OCI-LY7 (cell line): ENCODE data around the gene GEMIN5. TPM values are rescaled to one million over a fixed set of nuclear protein-coding genes. Genes with fewer than 3 reads are reported as not detected.

Source experiments
- BruUV-seq: library from RNA; stranded (reverse); fragments of 400-500 nt; replicated peaks from 2 replicates; lab custom pipeline; 2021; lab: Mats Ljungman, UMichigan
- CTCF ChIA-PET: fragments of 300-600 bp; sonication (Branson Sonifier 250); formaldehyde crosslinking; loops from one replicate; lab custom pipeline; 2022; ENCODE audit warnings: antibody characterized with exemption; ENCODE audit not compliant: unreplicated experiment; lab: Charles Lee
- POLR2A ChIA-PET: fragments of 300-600 bp; sonication (Branson Sonifier 250); formaldehyde crosslinking; loops from one replicate; lab custom pipeline; 2022; ENCODE audit warnings: antibody characterized with exemption; lab: Charles Lee
- DNase-seq: peaks from one replicate; pipeline ENCODE4 v3.0.0-alpha.2; 2015; ENCODE audit warnings: low spot score
- H2AFZ ChIP-seq: fragments of 200-600 bp; sonication (generic), shearing (Covaris generic); 2 replicates; pipeline ENCODE4 v1.6.1; 2014; ENCODE audit warnings: mild to moderate bottlenecking, antibody characterized with exemption, low read length, moderate library complexity
- H3K27ac ChIP-seq: fragments of 200-600 bp; sonication (generic); 2 replicates; pipeline ENCODE4 v1.5.1; 2014; ENCODE audit warnings: mixed run types, low read depth, mild to moderate bottlenecking, moderate library complexity, low read length, inconsistent platforms; ENCODE audit not compliant: poor library complexity, severe bottlenecking
- H3K36me3 ChIP-seq: fragments of 200-600 bp; sonication (generic); 2 replicates; pipeline ENCODE4 v1.6.1; 2014; ENCODE audit warnings: mild to moderate bottlenecking, antibody characterized with exemption, low read length, moderate library complexity, mixed read lengths; ENCODE audit not compliant: insufficient read depth
- H3K4me1 ChIP-seq: fragments of 200-600 bp; sonication (generic); 2 replicates; pipeline ENCODE4 v1.5.1; 2014; ENCODE audit warnings: mild to moderate bottlenecking, low read length; ENCODE audit not compliant: insufficient read depth, poor library complexity, severe bottlenecking
- H3K4me2 ChIP-seq: fragments of 200-600 bp; sonication (generic); 2 replicates; pipeline ENCODE4 v1.6.1; 2014; ENCODE audit warnings: mild to moderate bottlenecking, low read length
- H3K4me3 ChIP-seq: fragments of 200-600 bp; sonication (generic); 2 replicates; pipeline ENCODE4 v1.5.1; 2014; ENCODE audit warnings: mild to moderate bottlenecking, low read depth, low read length; ENCODE audit not compliant: poor library complexity, severe bottlenecking
- H3K79me2 ChIP-seq: fragments of 200-600 bp; sonication (generic); 2 replicates; pipeline ENCODE4 v1.6.1; 2016; ENCODE audit warnings: low read depth, mild to moderate bottlenecking, low read length, moderate library complexity, mixed read lengths; ENCODE audit not compliant: insufficient read depth
- H3K9me2 ChIP-seq: fragments of 200-600 bp; sonication (generic); 2 replicates; pipeline ENCODE4 v1.6.1; 2016; ENCODE audit warnings: mild to moderate bottlenecking, low read length, mixed read lengths; ENCODE audit not compliant: insufficient read depth
- H3K9me3 ChIP-seq: fragments of 200-600 bp; sonication (generic); 2 replicates; pipeline ENCODE4 v1.6.1; 2014; ENCODE audit warnings: mild to moderate bottlenecking, mixed run types, low read length, mixed read lengths
- H4K20me1 ChIP-seq: fragments of 200-600 bp; sonication (generic); 2 replicates; pipeline ENCODE4 v1.6.1; 2014; ENCODE audit warnings: mild to moderate bottlenecking, antibody characterized with exemption, low read length, moderate library complexity, mixed read lengths; ENCODE audit not compliant: insufficient read depth
- CTCF ChIP-seq: fragments of 200-600 bp; sonication (generic); conservative IDR thresholded peaks from 2 replicates; pipeline ENCODE4 v1.5.1; 2014; ENCODE audit warnings: mild to moderate bottlenecking, antibody characterized with exemption, low read length, moderate library complexity, mixed read lengths
- EZH2phosphoT487 ChIP-seq: fragments of 200-600 bp; sonication (generic); IDR thresholded peaks from 2 replicates; pipeline ENCODE4 v1.6.1; 2018; ENCODE audit warnings: low read depth, borderline replicate concordance, mild to moderate bottlenecking, mixed run types, antibody characterized with exemption, low read length, moderate library complexity, mixed read lengths
- intact Hi-C: fragments of 100-400 bp; cut with micrococcal nuclease; formaldehyde crosslinking; loops from one replicate; pipeline ENCODE4 v1.10.0; 2022; ENCODE audit not compliant: unreplicated experiment
- total RNA-seq, 2 experiments: library from RNA; depleted of rRNA in 1 of 2; stranded (reverse); fragments of >200 nt in 1 of 2; shearing (Covaris generic) in 1 of 2; gene quantifications; 2 replicates each; pipeline ENCODE4 v1.2.3, GENCODE V29; 2014 to 2022

The GEMIN5 gene
- total RNA-seq, 2 experiments from 2014 or later = 17.9 to 25.6 TPM

- CTCF ChIA-PET = interaction anchor here (0.6 kb wide), 1 partner anchor 16 kb away, joined by 3 read pairs; no protein-coding TSS in a partner anchor
- Histone ChIP-seq H3K27ac (no peak overlapping the region), H2AFZ (no peak overlapping the region), H4K20me1 (no peaks in the 10 kb centered on the region), H3K4me1 (no peaks in the 10 kb centered on the region), H3K4me2 (no peak overlapping the region), H3K79me2 (peaks cover 26% of the 10 kb centered on the region), H3K4me3 (no peak overlapping the region), H3K9me2 (no peaks in the 10 kb centered on the region), H3K9me3 (no peaks in the 10 kb centered on the region; the same call in 1 of the 2 replicates), H3K36me3 (peaks cover 95% of the 10 kb centered on the region)
- intact Hi-C loops = no loop called here
- DNase-seq = peak; percentile 7
- TF ChIP-seq CTCF = 0 out of 2 replicates have a peak, but pooled peaks have one; percentile 36
- TF ChIP-seq EZH2phosphoT487 = no peak
- no TSS peak for BruUV-seq
- POLR2A ChIA-PET = no interaction called here
Measured at GRCh38 chr5:154868702-154869101, 69.3 kb downstream of the GEMIN5 start.

GRCh38 chr5:154866841-154867240 lies 71.2 kb downstream of the GEMIN5 start:
- DNase-seq = no peak
- Histone ChIP-seq H3K4me1 (peaks cover 11% of the 10 kb centered on the region), H2AFZ (no peak overlapping the region), H3K4me3 (no peak overlapping the region), H3K9me3 (no peaks in the 10 kb centered on the region; the same call in 1 of the 2 replicates), H3K27ac (no peak overlapping the region), H3K79me2 (peaks cover 44% of the 10 kb centered on the region), H3K9me2 (no peaks in the 10 kb centered on the region), H3K4me2 (no peak overlapping the region), H3K36me3 (peaks cover 96% of the 10 kb centered on the region), H4K20me1 (0 out of 2 replicates have a peak, but pooled peaks cover 9% of the 10 kb centered on the region)
- BruUV-seq = no TSS peak
- ChIA-PET CTCF (no interaction called here), POLR2A (interaction anchor here (0.7 kb wide), 1 partner anchor 108 kb away, joined by 3 read pairs; no protein-coding TSS in a partner anchor)
- intact Hi-C loops = no loop called here
- TF ChIP-seq EZH2phosphoT487 = no peak
- no peak for TF ChIP-seq CTCF

DNA sequence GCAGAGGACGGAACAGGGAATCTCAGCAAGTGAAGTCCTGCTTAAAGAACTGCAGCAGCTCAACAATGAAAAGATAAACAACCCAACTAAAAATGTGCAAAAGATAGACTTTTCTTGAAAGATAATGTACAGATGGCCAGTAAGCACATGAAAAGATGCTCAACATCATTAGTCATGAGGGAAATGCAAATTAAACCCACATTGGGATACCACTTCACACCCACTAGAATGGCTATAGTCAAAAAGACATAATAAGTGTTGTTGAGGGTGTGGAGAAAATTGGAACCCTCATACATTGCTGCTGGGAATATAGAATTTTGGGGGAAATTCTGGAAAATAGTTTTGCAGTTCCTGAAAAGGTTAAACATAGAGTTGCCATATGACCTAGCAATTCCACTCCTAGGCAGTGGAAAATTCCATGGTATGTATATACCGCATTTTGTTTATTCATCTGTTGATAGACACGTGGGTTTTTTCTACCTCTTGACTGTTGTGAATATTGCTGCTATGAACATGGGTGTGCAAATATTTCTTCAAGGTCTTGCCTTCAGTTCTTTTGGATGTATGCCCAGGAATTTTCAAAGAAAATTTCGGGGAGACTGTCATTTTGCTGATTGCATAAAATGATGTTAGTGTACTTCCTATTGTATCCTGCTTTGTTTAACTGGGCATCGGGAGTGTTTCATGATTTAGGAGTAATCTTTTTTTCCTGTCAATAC lies 72.4 kb downstream of the GEMIN5 start:
- Histone ChIP-seq H3K4me3 (no peak overlapping the region), H3K27ac (no peak overlapping the region), H3K4me2 (no peak overlapping the region), H3K79me2 (peaks cover 57% of the 10 kb centered on the region), H2AFZ (no peak overlapping the region), H4K20me1 (peaks cover 16% of the 10 kb centered on the region), H3K4me1 (peaks cover 22% of the 10 kb centered on the region), H3K9me2 (no peaks in the 10 kb centered on the region), H3K9me3 (no peaks in the 10 kb centered on the region; the same call in 1 of the 2 replicates), H3K36me3 (peaks cover 96% of the 10 kb centered on the region)
- TF ChIP-seq CTCF (no peak), EZH2phosphoT487 (no peak)
- no peak for DNase-seq
- ChIA-PET CTCF (no interaction called here), POLR2A (interaction anchor here (1.5 kb wide), 1 partner anchor 102 kb away, joined by 3 read pairs; no protein-coding TSS in a partner anchor)
- TSS peak; percentile 1 for BruUV-seq
- intact Hi-C loops = no loop called here
